ENCODE results near the gene CEP295NL. TPM values are rescaled to one million over a fixed set of nuclear protein-coding genes. Genes with fewer than 3 reads are reported as not detected.
A peak's percentile ranks its signal among the peaks of the same experiment; 100 is the strongest.

The CEP295NL gene
- total RNA-seq, 2 donors from 2014 or later = 4.1 to 4.9 TPM

DNA sequence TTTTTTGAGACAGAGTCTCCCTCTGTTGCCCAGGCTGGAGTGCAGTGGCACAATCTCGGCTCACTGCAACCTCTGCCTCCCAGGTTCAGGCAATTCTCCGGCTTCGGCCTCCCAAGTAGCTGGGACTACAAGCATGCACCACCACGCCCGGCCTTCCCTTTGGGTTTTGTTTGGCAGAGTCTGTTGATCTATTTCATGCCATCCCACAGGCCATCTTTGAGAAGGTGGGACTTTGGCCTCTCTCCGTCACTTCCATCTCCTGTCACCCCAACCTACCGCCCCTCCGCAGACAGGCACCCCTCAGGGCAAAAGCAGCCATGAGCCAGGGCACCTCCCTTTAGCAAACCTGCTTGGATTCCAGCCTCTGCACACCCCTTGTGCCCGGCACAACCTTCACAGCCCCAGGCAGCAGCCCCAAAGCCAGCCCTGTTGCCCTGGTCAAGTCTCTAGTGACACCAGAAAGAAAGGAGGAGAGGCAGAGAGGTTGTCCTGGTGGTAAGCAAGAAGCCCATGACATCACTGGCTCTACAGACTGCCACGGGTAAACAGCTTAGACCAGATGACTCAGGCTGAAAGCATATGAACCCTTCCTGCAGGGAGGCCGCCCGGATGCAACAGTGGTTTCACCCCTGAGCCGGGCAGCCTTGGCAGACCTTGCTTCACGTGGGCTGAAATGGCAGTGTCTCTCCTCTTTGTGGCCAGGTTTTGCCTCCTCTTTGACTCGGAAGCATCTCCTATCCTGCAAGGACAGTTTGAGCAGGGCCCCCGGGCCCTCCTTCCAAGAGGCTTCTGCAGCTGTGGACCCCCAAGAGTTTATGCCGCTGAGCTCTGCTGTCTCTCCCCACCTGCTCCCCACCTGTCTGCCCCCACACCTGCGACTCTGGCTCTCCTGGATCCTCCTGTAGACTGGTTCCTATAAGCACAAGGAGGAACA lies 30.3 kb upstream of the CEP295NL start:
- intact Hi-C loops (cut with DNase I) = no loop called here
- DNase-seq (ENCODE audit: low spot score) = peak; percentile 90

DNA sequence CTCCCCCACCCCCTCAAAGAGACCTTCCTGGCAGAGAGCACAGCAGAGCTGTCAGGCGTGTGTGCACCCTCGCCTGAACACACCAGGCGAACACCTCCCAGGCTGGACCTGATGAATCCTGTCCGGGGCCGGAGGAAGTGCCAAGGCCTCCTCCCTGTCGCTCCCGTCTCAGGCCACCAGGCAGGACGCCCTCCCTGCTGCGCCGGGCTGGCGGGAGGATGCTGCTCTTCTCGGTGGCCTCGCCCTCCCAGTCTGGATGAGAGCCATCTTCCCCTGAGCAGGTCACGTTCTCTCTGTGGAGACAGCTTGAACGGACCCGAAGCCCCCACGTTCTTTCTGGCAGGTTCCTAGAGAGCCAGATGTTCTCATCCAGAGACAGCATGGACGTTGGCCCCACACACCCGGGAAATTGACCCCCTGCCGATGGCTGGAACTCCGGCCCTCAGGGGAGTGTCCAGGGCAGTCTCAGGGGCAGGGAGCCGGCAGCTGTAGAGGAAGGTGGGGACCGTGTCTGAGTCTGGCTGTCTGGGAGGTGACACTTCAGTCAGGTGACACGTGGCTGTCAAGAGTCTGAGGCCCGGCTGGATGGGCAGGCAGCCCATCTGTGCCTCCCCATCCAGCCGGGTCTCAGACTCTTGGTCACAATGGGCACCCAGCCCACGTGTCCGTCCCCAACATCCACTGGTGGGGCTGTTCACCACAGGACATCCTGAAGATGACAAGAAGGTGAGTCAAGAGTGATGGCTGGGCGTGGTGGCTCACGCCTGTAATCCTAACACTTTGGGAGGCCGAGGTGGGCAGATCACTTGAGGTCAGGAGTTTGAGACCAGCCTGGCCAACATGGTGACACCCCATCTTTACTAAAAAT lies 27.1 kb upstream of the CEP295NL start:
- no peak for DNase-seq (ENCODE audit: low spot score)
- intact Hi-C loops (cut with DNase I) = loop anchor here in 1 of 2 donors (5.0 kb wide), 1 partner anchor 1852 kb away; no protein-coding TSS in a partner anchor

DNA sequence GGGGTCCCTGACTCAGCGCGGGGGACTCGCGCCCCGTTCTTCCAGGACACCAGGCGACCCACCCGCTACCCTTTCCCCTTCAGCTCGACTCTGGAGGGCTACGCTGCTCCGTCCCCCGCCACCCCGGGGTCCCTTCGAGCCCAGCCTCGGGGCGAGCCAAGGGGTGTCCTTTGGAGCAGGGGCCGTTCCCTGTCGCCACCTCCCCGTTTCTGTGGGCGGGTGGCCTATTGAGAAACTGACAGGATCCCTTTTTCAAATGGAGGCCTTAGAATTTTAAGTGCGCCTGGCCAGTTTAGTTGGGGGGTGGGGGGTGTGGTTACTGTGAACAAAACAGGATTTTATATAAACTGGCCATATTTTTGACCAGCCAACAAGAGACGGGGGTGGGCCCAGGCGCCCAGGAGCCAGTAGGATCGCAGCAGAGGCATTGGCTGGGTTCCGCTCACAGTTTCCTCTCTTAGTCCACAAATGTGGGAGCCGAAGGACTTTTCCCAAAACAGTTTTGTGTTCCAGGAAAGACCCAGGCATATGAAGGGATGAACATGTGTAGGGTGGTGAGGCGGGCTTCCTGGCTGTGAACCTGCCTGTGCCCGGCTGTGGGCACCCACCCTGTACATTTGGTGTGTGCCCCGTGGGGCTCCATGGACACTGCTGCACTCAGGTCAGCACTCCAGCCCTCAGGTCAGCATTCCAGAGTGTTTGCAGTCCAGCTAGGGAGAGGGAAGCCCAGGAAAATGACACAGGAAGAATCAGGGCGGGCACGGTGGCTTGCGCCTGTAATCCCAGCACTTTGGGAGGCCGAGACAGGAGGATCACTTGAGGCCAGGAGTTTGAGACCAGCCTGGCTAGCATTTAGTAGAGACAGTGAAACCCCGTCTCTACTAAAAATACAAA lies 22.9 kb upstream of the CEP295NL start:
- DNase-seq (ENCODE audit: low spot score) = peak; percentile 95
- intact Hi-C loops (cut with DNase I) = loop anchor here in 1 of 2 donors (5.0 kb wide), 1 partner anchor 1856 kb away; no protein-coding TSS in a partner anchor

DNA sequence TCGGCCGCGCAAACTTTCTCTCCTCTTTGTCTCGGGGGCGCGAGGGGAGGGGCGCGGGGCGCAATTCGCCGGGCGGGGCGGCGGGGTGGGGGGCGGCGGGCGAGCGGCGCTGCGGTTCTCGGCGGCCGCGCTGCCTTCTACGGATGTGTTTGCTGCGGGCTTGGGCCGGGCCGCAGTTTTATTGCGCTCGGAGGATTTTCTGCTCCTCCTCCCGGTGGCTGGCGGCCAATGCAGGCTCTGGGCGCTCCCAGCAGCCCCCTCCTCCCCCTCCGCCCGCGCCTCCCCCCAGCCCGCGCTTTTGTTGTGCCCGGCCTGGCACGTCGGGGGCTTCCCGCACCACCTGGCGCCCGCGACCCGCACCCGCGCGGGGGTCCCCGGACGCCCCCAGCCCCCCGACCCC lies 22.2 kb upstream of the CEP295NL start, which contains the start of gene TIMP2:
TIMP2 (minus strand) TSS at position 154 of the 400 bp plus-strand sequence. CDS start 299 bp downstream, outside the sequence.
- intact Hi-C loops (cut with DNase I) = loop anchor here in 1 of 2 donors (5.0 kb wide), 1 partner anchor 1857 kb away; no protein-coding TSS in a partner anchor
- DNase-seq (ENCODE audit: low spot score) = peak; percentile 97

DNA sequence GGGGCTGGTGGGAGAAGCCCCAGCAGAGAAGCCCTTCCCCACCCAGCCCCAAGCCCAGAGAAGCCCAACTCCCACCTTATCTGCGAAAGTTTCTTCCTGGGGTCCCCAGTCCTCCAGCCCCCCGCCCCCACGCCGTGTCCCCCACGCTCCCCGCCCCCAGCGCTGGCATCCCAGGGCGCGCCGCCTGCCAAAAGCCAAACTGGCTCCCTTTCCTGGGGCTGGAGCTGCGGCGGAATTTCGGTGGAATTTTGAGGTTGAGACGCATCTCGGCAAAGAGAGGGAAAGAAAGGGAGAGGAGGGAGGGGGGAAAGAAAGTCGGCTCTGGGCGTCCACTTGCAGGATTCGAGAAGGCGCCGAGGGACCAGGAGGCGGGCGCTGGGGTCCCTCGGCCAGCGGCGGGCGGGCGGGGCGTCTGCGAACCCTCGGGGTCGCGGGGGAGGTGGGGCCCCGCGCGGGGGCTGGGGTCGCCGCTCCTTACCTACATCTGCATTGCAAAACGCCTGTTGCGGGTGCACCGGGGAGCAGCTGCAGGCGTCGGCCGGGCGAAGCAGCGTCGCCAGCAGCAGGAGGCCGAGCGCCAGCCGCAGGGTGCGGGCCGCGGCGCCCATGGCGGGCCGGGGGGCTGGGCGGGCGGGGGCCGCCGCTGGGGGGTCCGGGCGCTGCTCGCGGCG lies 21.6 kb upstream of the CEP295NL start:
- intact Hi-C loops (cut with DNase I) = loop anchor here (5.0 kb wide), 3 partner anchors 42 to 1858 kb away; no protein-coding TSS in a partner anchor
- DNase-seq (ENCODE audit: low spot score) = peak; percentile 84

DNA sequence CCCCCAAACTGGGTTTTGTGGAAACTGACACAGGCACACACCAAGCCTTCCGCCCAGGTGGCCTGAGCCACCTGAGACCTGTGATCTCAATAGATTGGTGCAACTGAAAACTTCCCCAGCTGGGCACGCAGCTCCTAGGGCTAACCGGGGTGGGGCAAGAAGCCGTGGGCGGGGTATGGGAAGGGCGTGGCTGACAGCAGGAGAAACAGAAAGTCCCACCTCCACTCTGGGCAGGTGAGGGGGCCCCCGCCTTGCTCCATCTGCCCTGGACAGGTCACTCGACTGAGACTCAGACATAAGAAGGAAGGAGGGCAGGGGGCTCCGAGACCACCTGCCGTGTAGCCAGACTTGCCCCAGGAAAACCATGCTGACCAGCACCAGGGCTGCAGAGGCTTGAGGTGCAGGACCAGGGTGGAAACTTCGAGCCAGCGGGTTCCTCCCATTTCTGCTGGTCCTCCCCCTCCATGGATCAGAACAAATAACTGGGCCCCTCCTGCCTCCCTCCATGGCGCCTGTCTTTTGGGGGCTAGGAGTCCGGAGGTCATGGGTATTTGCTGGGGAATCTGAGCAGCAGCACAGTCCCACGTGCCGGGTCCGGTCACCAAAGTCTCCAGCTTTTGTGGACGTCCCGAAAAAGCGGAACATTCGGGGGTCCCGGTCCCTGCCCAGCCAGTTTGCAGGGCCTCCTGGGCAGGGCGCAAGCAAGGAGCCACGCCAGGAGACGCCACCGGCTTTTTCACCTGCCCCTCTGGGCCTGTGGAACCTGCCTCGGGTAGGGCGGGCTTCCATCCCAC lies 20.9 kb upstream of the CEP295NL start:
- intact Hi-C loops (cut with DNase I) = loop anchor here (5.0 kb wide), 2 partner anchors 42 to 52 kb away; no protein-coding TSS in a partner anchor
- DNase-seq (ENCODE audit: low spot score) = peak; percentile 90

DNA sequence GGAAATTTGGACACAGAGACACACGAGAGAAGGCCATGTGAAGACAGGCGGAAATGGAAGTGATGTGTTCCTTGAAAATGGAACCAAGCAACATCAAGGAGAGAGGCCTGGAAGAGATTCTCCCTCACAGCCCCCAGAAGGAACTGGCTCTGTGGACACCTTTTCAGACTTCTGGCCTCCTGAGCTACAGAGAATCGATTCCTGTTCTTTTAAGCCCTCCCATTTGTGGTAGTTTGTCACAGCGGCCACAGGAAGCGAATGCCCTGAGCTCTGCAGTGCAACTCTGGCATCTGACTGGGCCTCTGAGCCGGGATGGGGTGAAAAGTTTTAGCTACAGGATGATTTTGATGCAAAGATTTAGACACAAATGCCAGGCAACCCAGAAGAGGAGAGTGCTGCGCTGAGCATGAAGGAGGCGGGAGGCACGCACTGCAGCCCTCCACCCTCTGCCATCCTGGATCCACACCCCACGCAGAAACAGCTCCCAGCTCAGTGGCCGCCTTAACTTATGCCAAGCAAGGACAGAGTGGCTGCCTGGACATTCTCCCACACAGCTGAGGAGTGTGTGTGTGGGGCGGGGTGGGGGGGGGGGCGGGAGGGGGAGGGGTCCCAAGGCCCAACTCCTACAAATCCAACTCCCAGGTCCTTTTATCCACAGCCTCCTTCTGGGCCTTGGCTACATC lies 20.0 kb upstream of the CEP295NL start:
- intact Hi-C loops (cut with DNase I) = loop anchor here (5.0 kb wide), 2 partner anchors 41 to 51 kb away; no protein-coding TSS in a partner anchor
- DNase-seq (ENCODE audit: low spot score) = no peak

DNA sequence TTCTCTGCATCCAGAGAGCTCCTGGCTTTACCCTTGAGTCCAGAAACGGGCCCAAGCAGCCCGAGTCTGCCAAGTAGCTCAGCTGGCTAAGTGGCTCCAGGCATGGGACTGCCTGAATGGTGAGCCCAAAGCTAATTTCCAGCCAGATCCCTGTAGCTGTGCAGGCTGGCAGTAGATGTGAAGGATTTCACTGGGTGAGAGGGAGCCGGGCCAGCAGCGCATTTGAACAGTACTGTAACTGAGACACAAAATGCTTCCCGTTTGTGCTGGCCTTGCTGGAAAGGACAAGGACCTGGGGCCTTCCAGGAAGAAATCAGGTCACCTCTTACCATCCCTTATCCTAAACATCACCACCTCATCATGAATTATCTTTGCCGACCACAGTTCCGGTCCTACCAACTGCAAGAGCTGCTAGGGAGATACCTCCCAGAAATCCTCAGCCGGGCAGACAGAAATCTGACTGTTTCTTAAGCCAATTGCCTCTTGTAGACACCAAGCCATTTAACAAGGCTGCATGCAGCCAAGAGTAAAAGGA lies 18.5 kb upstream of the CEP295NL start:
- no peak for DNase-seq (ENCODE audit: low spot score)

DNA sequence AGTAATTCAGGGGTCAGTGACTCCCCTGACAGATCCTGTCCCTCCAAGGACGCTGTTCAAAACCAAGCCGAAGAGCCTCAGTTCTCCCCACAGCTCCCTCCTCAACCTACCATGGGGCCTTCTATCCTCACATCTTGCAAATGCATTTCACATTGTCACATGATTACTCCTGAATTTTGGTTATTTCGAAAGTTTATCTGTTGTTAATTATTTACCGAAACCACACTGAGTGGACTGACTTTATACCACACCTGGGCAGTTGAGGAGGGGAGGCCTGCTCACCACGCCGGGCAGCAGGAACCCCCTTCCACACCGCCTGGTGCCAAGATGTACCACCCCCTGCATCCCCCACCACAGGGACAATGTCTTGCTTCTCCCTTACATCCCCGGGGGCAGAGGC lies 17.5 kb upstream of the CEP295NL start:
- intact Hi-C loops (cut with DNase I) = loop anchor here (5.0 kb wide), 2 partner anchors 38 to 48 kb away; no protein-coding TSS in a partner anchor
- DNase-seq (ENCODE audit: low spot score) = no peak

More for the DNA sequence above, 18.5 kb upstream of the CEP295NL start:
- intact Hi-C loops (cut with DNase I) = loop anchor here (5.0 kb wide), 2 partner anchors 39 to 49 kb away; no protein-coding TSS in a partner anchor

DNA sequence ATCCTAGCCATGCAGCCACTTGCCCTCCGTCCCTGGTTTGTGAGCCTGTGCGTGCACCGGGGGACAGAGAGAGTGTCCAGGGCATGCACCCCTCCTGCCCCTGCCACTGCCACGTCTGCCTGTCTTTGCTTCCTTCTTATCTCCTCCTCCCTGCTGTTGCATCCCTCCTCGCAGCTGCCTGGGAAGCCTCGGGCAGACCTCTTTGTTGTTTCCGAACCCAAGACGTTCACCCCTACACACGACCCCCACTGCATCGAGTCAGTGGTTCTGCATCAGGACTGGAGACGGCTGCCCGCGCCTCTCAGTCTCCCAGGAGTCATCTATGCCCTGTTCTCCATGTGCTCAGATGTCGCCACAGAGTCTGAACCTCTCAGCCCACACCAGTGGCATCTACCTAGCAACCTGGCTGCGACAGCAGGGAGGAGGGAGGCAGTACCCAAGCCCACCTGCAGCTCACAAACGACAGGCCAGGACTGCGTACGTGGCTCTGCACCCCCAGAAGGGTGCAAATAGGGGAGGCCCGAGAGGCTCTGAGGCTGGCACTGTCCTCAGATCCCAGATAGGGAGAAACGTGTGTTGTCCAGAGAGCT lies 17.0 kb upstream of the CEP295NL start:
- intact Hi-C loops (cut with DNase I) = loop anchor here (2.0 to 5.0 kb wide), 3 partner anchors 17 to 48 kb away; partner anchors contain the start of gene CEP295NL (in 1 of the 2)
- no peak for DNase-seq (ENCODE audit: low spot score)

DNA sequence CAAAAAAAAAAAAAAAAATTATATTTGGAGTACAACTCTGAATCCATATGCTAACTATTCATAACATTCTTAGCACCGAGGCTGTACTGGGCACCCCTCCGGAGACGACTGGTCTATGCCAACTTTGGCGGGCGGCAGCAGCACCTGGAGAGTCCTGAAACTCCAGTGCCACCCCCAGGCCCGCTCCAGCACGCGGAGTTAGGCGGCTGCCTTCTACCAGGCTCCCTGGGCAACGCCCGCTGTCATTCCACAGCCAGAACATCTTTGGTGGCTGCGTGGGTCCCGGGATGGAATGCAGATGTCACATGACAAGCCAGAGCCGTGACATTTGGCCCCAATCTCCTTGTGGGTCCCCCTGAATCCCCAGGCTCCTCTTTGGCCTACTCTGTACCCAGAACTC lies 16.0 kb upstream of the CEP295NL start:
- intact Hi-C loops (cut with DNase I) = loop anchor here in 1 of 2 donors (2.0 kb wide), 1 partner anchor 16 kb away; the partner anchor contains the start of gene CEP295NL

DNA sequence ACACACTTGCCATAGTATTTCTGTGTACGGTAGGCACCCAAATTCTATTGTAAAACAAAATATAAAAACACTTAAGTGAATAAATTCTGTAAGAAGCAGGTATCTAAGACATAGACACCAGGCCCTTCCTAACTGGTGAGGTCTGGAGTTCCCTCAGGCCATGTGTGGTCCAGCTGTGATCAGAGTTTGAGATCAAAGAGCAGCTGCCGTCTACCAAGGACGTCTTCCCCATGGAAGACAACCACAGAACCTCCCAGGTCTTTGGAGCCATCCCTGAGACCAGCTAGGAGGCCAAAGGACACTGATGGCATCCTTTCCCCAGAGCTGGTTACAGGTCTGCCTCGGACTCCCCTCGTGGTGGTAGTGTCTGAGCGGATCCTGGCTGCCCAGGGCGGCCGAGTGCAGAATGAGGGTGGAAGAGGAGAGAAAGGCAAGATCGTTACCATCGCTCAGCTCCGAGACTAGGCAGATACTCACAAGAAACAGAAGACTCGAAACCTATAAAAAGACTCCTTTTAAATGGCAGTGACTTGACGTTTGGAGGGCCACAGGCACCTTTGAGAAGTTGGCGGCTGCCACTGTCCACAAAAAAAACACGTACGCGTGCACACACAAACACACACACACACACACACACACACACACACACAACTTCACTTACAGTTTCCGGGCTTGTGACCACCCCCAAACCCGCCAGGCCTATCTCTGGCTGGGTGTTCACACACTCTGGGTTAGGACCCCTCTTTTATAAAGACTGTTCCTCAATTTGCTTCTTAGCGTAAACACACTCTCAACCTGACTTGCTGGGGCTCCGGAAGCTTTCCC lies 14.7 kb upstream of the CEP295NL start:
- intact Hi-C loops (cut with DNase I) = loop anchor here in 1 of 2 donors (2.0 kb wide), 1 partner anchor 15 kb away; the partner anchor contains the start of gene CEP295NL

More for the DNA sequence above, 16.0 kb upstream of the CEP295NL start:
- no peak for DNase-seq (ENCODE audit: low spot score)

DNA sequence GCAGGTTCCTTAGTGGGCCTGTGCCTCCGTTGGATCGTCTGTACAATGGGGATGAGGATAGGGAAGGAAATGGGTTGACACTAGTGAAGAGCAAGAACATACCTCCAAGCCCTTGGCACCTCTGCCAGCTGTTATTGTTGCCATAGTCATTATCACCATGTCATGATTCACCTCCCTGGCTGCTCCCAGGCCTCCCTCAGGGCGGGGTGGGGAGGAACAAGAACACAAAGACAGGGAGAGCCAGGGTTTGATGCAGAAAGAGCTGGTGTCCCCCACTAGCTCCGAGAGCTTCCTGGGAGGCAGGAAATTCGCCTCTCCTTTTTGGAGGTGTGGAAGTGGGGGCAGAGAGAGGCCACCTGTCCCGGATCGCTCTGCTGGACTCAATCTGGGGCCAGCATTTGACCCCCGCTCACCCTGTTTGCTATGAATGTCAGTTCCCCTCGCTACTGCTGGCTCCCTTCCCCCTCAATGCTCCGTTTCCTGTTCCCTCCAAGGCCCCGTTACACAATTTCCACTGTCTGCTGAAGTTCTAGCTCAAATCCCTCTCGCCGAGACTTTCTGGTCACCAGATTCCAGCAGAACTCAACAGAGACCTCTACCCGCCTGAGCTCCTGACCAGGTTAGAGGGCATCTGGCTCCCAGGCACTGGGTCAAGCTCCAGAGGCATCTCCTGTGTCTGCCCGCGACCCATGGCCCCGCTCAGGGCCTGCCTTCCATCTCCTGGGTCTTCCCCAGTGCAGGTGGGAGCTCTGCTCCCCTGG lies 13.1 kb upstream of the CEP295NL start:
- intact Hi-C loops (cut with DNase I) = no loop called here
- no peak for DNase-seq (ENCODE audit: low spot score)

More for the DNA sequence above, 14.7 kb upstream of the CEP295NL start:
- no peak for DNase-seq (ENCODE audit: low spot score)

DNA sequence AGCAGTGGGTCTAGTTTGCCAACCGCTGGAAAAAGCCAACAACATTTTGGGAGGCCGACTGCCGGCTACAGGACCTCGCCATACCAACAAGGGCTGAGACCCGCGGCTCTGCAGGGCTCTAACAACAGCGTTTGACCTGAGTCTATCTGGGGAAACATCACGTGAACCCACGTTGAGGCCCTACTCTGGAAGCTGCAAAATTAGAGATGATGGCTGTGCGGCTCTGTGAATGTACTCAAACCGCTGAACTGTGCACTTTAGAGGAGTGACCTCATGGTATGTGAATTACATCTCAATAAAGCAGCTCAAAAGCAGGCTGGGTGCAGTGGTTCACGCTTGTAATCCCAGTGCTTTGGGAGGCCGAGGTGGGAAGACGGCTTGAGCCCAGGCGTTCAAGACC lies 10.1 kb upstream of the CEP295NL start:
- intact Hi-C loops (cut with DNase I) = no loop called here
- DNase-seq (ENCODE audit: low spot score) = no peak
